C4-2B (cell line): ENCODE measurements around the gene TAOK2.
"Not testable (repeated sequence)": the region's sequence is repeated elsewhere in the genome, so short reads cannot be mapped to it uniquely, and the experiment has no call there.

Experiments used
- CTCF ChIP-seq: fragments of 450-650 bp; conservative IDR thresholded peaks from 2 replicates; pipeline ENCODE4 v1.5.1; 2017; ENCODE audit warnings: mild to moderate bottlenecking
- ZFX ChIP-seq: fragments of 450-650 bp; IDR thresholded peaks from 2 replicates; pipeline ENCODE4 v1.6.1; 2017

GRCh38 chr16:29959821-29960220, 13.8 kb upstream of the TAOK2 start:
- TF ChIP-seq CTCF, ZFX: not testable (repeated sequence)
